22Rv1 (cell line): Measurements from ENCODE around the gene MSI2.

ENCODE experiments used
- H3K27ac ChIP-seq: fragments of 450-650 bp; 2 replicates; pipeline ENCODE4 v1.5.1; 2017
- ZFX ChIP-seq: fragments of 450-650 bp; IDR thresholded peaks from 2 replicates; pipeline ENCODE4 v1.6.1; 2017; ENCODE audit warnings: antibody characterized with exemption, borderline replicate concordance
- TF ChIP-seq, protein P1 (sequence below): fragments of 450-650 bp; IDR thresholded peaks from 2 replicates; pipeline ENCODE4 v1.5.1; 2017; ENCODE audit warnings: mild to moderate bottlenecking

Gene MSI2

GRCh38 chr17:57289130-57289529 lies 32.8 kb downstream of the MSI2 start:
- TF ChIP-seq, protein P1, sequence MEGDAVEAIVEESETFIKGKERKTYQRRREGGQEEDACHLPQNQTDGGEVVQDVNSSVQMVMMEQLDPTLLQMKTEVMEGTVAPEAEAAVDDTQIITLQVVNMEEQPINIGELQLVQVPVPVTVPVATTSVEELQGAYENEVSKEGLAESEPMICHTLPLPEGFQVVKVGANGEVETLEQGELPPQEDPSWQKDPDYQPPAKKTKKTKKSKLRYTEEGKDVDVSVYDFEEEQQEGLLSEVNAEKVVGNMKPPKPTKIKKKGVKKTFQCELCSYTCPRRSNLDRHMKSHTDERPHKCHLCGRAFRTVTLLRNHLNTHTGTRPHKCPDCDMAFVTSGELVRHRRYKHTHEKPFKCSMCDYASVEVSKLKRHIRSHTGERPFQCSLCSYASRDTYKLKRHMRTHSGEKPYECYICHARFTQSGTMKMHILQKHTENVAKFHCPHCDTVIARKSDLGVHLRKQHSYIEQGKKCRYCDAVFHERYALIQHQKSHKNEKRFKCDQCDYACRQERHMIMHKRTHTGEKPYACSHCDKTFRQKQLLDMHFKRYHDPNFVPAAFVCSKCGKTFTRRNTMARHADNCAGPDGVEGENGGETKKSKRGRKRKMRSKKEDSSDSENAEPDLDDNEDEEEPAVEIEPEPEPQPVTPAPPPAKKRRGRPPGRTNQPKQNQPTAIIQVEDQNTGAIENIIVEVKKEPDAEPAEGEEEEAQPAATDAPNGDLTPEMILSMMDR: no peak
- no peak for TF ChIP-seq ZFX
- H3K27ac ChIP-seq: no peak overlapping the region

DNA sequence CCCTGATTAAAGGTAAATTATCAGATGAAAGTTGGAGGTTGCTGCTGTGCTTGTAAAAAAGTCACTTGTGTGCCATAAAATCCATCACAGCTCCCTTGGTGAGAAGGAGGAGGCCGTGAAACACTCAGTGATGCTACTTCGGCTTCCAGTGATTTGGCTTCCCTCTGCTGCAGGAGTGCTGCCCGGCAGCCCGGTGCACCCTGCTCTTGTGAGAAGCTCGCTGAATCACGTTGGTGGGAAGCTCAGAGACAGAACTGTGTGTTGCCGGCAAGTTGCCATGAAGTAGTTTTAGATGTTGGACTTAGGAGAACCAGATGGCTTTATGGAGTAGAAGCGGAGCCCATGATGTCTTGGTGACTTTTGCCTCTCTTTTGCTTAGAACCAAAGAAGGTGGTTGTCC lies 33.3 kb downstream of the MSI2 start:
- no peak overlapping the region for H3K27ac ChIP-seq

DNA sequence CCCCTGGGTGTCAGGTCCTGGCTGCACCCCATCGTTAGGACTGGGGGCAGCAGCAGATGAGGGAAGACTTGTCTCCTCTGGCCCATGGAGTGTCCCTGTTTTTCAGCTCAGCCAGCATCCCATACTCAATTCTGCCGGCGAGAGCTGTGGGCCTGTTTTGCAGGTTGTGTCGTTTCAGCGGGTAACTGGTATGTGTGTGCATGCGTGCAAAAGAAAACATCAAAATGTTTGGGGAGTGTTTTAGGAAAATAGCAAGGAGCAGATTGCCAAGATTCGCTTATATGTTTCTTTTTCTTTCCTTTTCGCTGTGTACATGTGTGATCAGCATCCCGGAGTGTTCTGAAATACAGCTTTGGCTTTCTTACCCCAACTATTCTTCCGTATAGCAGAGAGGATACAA lies 34.7 kb downstream of the MSI2 start:
- TF ChIP-seq ZFX: no peak
- TF ChIP-seq, protein P1: no peak
- no peak overlapping the region for H3K27ac ChIP-seq

More for the DNA sequence above, 33.3 kb downstream of the MSI2 start:
- TF ChIP-seq ZFX: no peak
- TF ChIP-seq, protein P1: no peak

- no peak for TF ChIP-seq ZFX
- TF ChIP-seq, protein P1: no peak
- no peak overlapping the region for H3K27ac ChIP-seq
These were observed 35.8 kb downstream of the MSI2 start for GRCh38 chr17:57292091-57292490.

DNA sequence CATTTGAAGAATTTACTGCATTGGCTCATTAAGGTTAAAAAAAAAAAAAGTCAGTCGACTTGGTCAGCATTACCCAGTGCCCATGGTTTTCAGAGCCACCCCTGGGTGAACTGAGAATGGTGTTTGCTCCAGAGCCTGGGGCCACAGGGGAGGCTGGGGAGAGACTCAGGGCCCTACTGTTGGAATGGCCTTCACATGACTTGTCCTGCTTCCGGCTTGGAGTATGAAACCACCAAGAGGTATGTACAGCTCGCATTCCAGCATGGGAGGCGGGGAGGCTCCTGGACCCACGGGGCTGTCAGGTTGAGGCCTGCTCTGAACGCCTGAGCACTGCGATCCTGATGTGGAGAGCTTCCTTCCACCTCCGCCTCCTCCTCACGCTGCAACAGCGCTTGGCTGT lies 36.8 kb downstream of the MSI2 start:
- H3K27ac ChIP-seq: no peak overlapping the region

DNA sequence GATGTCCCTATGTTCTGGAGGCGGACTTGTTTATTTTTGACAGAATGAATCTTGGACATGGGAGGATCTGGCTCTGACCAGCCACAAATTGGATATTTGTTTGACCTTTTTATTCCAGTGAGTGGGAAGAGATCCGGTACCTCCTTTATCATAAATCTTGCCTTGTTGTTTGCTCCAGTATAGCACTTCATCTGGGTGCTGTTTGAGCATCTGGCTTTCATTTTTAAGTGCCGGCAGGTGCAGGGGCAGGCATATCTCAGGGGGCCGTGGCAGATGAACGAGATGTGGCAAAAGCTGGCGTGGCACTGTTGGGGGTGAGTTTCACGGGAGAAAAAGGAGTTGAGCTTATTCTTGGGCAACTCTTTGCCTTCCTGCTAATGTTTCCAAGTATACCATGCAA lies 37.8 kb downstream of the MSI2 start:
- no peak overlapping the region for H3K27ac ChIP-seq
- no peak for TF ChIP-seq ZFX
- TF ChIP-seq, protein P1: no peak

More for the DNA sequence above, 36.8 kb downstream of the MSI2 start:
- TF ChIP-seq, protein P1: no peak
- TF ChIP-seq ZFX: no peak

DNA sequence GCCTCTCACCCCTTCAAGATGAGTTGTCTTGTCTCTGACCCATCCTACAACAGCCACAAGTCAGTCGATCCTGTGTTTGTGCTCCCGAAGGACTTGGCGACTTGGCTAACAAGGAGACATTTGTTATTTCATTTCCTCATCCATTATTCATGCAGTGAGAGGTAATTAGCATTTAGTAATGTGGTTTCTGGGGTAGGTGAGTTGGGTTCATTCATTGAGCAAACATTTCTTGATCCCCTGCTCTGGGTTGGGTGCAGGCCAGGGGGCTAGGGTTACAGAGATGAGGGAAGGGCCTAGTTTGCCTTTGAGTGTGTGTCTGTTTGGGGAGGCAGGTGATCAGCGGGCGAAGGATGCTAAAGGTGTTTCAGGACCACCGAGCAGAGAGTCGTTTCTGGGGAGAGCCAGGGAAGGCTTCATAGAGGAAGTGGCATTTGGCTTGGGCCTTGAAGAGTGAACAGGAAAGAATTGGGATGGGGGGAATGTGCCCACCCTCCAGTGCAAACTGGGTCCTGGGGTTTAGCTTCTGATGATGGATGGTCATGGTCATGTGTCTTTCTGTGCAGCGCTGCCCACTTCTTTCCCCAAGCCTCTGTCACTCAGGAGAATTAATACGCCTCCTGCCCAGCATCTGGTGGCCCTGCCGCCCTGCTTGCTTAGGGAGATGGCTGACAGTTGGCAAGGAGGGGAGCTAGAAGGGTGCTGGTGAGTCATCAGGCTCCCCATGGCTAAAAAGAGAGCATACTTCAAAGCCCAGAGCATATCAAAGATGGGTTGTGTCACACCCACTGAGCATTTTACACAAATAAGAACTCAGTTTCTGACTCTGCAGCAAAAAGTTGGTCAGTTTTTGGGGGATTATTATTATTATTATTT lies 38.5 kb downstream of the MSI2 start:
- no peak overlapping the region for H3K27ac ChIP-seq
- TF ChIP-seq ZFX: no peak
- TF ChIP-seq, protein P1: no peak
